Activated CD4-positive, alpha-beta T cell treated with anti-CD3 and anti-CD28 coated beads for 36 hours (primary cell): ENCODE measurements around the gene CXCR2. TPM values are rescaled to one million over a fixed set of nuclear protein-coding genes. Genes with fewer than 3 reads are reported as not detected.

Experiments
- total RNA-seq, 2 experiments: library from RNA; stranded (reverse); gene quantifications; one replicate each; pipeline ENCODE4 v1.2.3, GENCODE V29; 2021

Gene CXCR2
- total RNA-seq, 2 experiments from 2014 or later = 0.14 to 0.32 TPM

Other genes with a start within 250 kb of the CXCR2 start
- gene TNS1, start 123.0 kb upstream of the CXCR2 start, total RNA-seq = under 1 TPM; 0.64 to 0.88 TPM
- 1 to 10 TPM; 1.6 to 1.7 TPM for gene RUFY4, start 56.8 kb upstream of the CXCR2 start, total RNA-seq
- gene CXCR1, start 40.9 kb downstream of the CXCR2 start, total RNA-seq = not detected
- gene ARPC2, start 91.2 kb downstream of the CXCR2 start, total RNA-seq = 100 to 1,000 TPM; 563 to 632 TPM
- under 1 TPM; 0.11 to 0.40 TPM for gene GPBAR1, start 135.0 kb downstream of the CXCR2 start, total RNA-seq
- gene AAMP, start 144.1 kb downstream of the CXCR2 start, total RNA-seq = 10 to 100 TPM; 49.7 to 72.2 TPM
- gene PNKD, start 144.5 kb downstream of the CXCR2 start, total RNA-seq = 10 to 100 TPM; 17.8 to 18.5 TPM
- gene TMBIM1, start 166.5 kb downstream of the CXCR2 start, total RNA-seq = 10 to 100 TPM; 51.1 to 54.0 TPM
- not detected for gene CATIP, start 230.8 kb downstream of the CXCR2 start, total RNA-seq